WTC11 (cell line): ENCODE data around the gene CD46.

Source experiments
- ESRRA ChIP-seq: sonication (generic); formaldehyde crosslinking; IDR thresholded peaks from 2 replicates; pipeline ENCODE4 v1.8.1; 2022; ENCODE audit warnings: mild to moderate bottlenecking, missing genetic modification reagents, borderline replicate concordance
- FOXK1 ChIP-seq: sonication (generic); formaldehyde crosslinking; IDR thresholded peaks from 2 replicates; pipeline ENCODE4 v1.8.0; 2022; ENCODE audit warnings: mild to moderate bottlenecking, moderate library complexity, missing genetic modification reagents
- SMAD4 ChIP-seq: sonication (generic); formaldehyde crosslinking; IDR thresholded peaks from 2 replicates; pipeline ENCODE4 v1.8.0; 2022; ENCODE audit warnings: mild to moderate bottlenecking, missing genetic modification reagents
- TF ChIP-seq, protein P1 (sequence below): fragments of 200-600 bp; IDR thresholded peaks from 2 replicates; pipeline ENCODE4 v1.8.0; 2022; ENCODE audit warnings: antibody characterized with exemption

GRCh38 chr1:207830788-207831187, 78.9 kb downstream of the CD46 start:
- TF ChIP-seq ESRRA (no peak), SMAD4 (CRISPR knock-in tag) (no peak), FOXK1 (CRISPR knock-in tag) (no peak)
- TF ChIP-seq, protein P1, sequence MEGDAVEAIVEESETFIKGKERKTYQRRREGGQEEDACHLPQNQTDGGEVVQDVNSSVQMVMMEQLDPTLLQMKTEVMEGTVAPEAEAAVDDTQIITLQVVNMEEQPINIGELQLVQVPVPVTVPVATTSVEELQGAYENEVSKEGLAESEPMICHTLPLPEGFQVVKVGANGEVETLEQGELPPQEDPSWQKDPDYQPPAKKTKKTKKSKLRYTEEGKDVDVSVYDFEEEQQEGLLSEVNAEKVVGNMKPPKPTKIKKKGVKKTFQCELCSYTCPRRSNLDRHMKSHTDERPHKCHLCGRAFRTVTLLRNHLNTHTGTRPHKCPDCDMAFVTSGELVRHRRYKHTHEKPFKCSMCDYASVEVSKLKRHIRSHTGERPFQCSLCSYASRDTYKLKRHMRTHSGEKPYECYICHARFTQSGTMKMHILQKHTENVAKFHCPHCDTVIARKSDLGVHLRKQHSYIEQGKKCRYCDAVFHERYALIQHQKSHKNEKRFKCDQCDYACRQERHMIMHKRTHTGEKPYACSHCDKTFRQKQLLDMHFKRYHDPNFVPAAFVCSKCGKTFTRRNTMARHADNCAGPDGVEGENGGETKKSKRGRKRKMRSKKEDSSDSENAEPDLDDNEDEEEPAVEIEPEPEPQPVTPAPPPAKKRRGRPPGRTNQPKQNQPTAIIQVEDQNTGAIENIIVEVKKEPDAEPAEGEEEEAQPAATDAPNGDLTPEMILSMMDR = no peak
